ENCODE measurements around the gene GRPEL1. TPM values are rescaled to one million over a fixed set of nuclear protein-coding genes. Genes with fewer than 3 reads are reported as not detected.

The GRPEL1 gene
- total and polyA plus RNA-seq, 2 of the 8 experiments (the other 6 are each of a cell fraction or from before 2014, with no cell fraction given), result 13.5 to 39.9 TPM

DNA sequence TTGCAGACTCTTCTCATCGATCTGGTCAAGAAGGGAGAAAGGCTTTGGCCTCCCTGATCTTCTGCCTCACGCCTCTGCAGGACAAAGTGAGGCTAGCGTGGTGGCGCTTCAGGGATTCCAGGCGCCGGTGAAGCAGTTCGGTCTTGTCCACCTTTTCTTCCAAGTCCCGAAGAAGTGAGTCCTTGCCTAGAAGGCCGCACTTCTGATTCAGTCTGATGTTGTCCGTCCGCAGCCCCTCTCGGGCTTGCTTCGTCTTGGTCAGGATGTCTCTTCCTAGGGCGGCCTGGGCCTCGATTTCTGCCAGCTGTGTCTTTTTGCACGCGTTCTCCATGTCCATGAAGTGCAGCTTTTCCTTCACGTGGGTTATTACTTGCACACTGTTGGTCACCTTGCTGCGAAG lies 26.6 kb downstream of the GRPEL1 start:
- FAIRE-seq, result no peak
- H3K79me2 ChIP-seq (ENCODE audit: control insufficient read depth in 1 of 2, insufficient read depth in 2 of 2, low read length in 2 of 2), result peaks cover 3 to 25% of the 10 kb centered on the region in 2 experiments; a peak in 3 of 4 replicates

More for the DNA sequence above, 26.6 kb downstream of the GRPEL1 start:
- no peak overlapping the region for H2BK20ac ChIP-seq (ENCODE audit: low read length)
- H4K91ac ChIP-seq (replicated peaks; ENCODE audit: insufficient read length, low read length), result no peak overlapping the region
- H2BK5ac ChIP-seq (ENCODE audit: low read depth, low read length), result no peak overlapping the region
- ChIA-PET POLR2A (ENCODE audit: partially characterized antibody) (interaction anchor here (0.9 to 1.3 kb wide), 2 partner anchors 11 to 156 kb away, joined by 3 read pairs; no protein-coding TSS in a partner anchor), CTCF (ENCODE audit: partially characterized antibody) (interaction anchor here (0.6 to 9.7 kb wide), 11 partner anchors 9 to 123 kb away, joined by 3 to 108 read pairs (median 3); partner anchors contain the start of gene GRPEL1)
- H3K9ac ChIP-seq (replicated peaks in 1 of 4; ENCODE audit: extremely low read depth in 1 of 4, low read depth in 3 of 4, low read length in 3 of 4), result no peak overlapping the region
- no peak overlapping the region for H4K5ac ChIP-seq (ENCODE audit: insufficient read length, low read depth, low read length)
- no peak overlapping the region for H2AK5ac ChIP-seq (ENCODE audit: low read depth, low read length)
- H3K79me1 ChIP-seq (ENCODE audit: low read depth, low read length), result peaks cover 19% of the 10 kb centered on the region
- peaks cover 11 to 29% (median 20%) of the 10 kb centered on the region in 4 experiments for H3K27me3 ChIP-seq (replicated peaks in 1 of 4; ENCODE audit: control insufficient read depth in 3 of 4, extremely low read depth in 1 of 4, insufficient read depth in 3 of 4, low read length in 3 of 4)
- no peaks in the 10 kb centered on the region for H3K9me3 ChIP-seq (ENCODE audit: insufficient read depth in 2 of 2, low read depth in 1 of 2, low read length in 1 of 2)
- no peaks in the 10 kb centered on the region for H3K36me3 ChIP-seq (ENCODE audit: control insufficient read depth in 2 of 4, insufficient read depth in 4 of 4, low read length in 3 of 4)
- peaks cover 3 to 18% of the 10 kb centered on the region in 2 experiments for H4K20me1 ChIP-seq (replicated peaks in 1 of 2; ENCODE audit: control insufficient read depth in 1 of 2, insufficient read depth in 2 of 2, low read length in 2 of 2)
- no peak overlapping the region for H3K27ac ChIP-seq (ENCODE audit: low read depth, low read length)
- peaks cover 13% of the 10 kb centered on the region; the same call in 1 of the 2 replicates for H3K23me2 ChIP-seq (ENCODE audit: low read depth, low read length)
- DNase-seq (ENCODE audit: low read depth in 1 of 2, low spot score in 2 of 2), result no peak
- no peak overlapping the region for H3K18ac ChIP-seq (ENCODE audit: extremely low read depth, low read length)
- H2AFZ ChIP-seq (ENCODE audit: low read length), result no peak overlapping the region
- H2BK120ac ChIP-seq (replicated peaks; ENCODE audit: low read depth, low read length), result no peak overlapping the region
- H3K23ac ChIP-seq (ENCODE audit: insufficient read length), result no peak overlapping the region
- H3K4me1 ChIP-seq (replicated peaks in 1 of 4; ENCODE audit: control insufficient read depth in 3 of 4, insufficient read depth in 4 of 4, low read length in 3 of 4), result peaks cover 0 to 14% (median 8%) of the 10 kb centered on the region in 4 experiments; a peak in 5 of 7 replicates
- peak overlapping the region in 1 of 2 experiments; percentile 71; a peak in 1 of 4 replicates for H3K4me2 ChIP-seq (ENCODE audit: insufficient read depth in 1 of 2, low read depth in 2 of 2, low read length in 2 of 2)
- H3K4me3 ChIP-seq (ENCODE audit: extremely low read depth in 1 of 4, insufficient read depth in 2 of 4, low read depth in 3 of 4, low read length in 4 of 4), result no peak overlapping the region
- no peak overlapping the region for H3K14ac ChIP-seq (ENCODE audit: insufficient read length)
- TF ChIP-seq TCF12 (IDR thresholded peaks at IDR 0.05; ENCODE audit: low read depth, low read length), result no peak
- TF ChIP-seq E2F6 (IDR thresholded peaks at IDR 0.05), result no peak
- TF ChIP-seq TAF1 (IDR thresholded peaks at IDR 0.05; ENCODE audit: low read depth, low read length), result no peak
- TF ChIP-seq, protein P1, sequence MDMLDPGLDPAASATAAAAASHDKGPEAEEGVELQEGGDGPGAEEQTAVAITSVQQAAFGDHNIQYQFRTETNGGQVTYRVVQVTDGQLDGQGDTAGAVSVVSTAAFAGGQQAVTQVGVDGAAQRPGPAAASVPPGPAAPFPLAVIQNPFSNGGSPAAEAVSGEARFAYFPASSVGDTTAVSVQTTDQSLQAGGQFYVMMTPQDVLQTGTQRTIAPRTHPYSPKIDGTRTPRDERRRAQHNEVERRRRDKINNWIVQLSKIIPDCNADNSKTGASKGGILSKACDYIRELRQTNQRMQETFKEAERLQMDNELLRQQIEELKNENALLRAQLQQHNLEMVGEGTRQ (IDR thresholded peaks at IDR 0.05; ENCODE audit: low read length), result no peak
- TF ChIP-seq ZNF274 (IDR thresholded peaks at IDR 0.05; ENCODE audit: borderline replicate concordance, extremely low read depth, low read length), result no peak
- TF ChIP-seq RNF2 (IDR thresholded peaks at IDR 0.05; ENCODE audit: borderline replicate concordance, low read depth, low read length, missing control alignments, poor library complexity, severe bottlenecking), result no peak
- TF ChIP-seq SP4 (IDR thresholded peaks at IDR 0.05; ENCODE audit: low read length), result no peak
- no peak overlapping the region for H3K56ac ChIP-seq (replicated peaks; ENCODE audit: insufficient read length, low read depth, low read length)
- WGBS, 2 experiments (ENCODE audit: extremely low coverage in 1 of 2, insufficient coverage in 1 of 2, insufficient read length in 1 of 2, insufficient replicate concordance in 2 of 2, low coverage in 1 of 2, low lambda C conversion rate in 2 of 2, missing lambda C conversion rate in 1 of 2), result 84% methylated on average over 18 of the region's 19 CpGs; no CpG with 5 or more reads in 1 of the 2 experiments
- H2BK15ac ChIP-seq (ENCODE audit: low read length), result no peak overlapping the region
- H4K8ac ChIP-seq (ENCODE audit: extremely low read depth, insufficient read depth, low read length), result no peak overlapping the region; the same call in 1 of the 2 replicates
- no peak overlapping the region for H2BK12ac ChIP-seq (ENCODE audit: low read depth, low read length)
- H3K4ac ChIP-seq (replicated peaks; ENCODE audit: insufficient read length, low read depth, low read length), result no peak overlapping the region
